ENCODE data around the gene MVK.

Gene MVK

GRCh38 chr12:109597414-109597794 lies 23.8 kb downstream of the MVK start:
- Histone ChIP-seq H3K27ac (peak overlapping the region; percentile 19), H3K36me3 (peaks cover 45% of the 10 kb centered on the region), H3K27me3 (ENCODE audit: insufficient read depth, low read depth, severe bottlenecking) (no peaks in the 10 kb centered on the region), H3K9me3 (ENCODE audit: severe bottlenecking) (no peaks in the 10 kb centered on the region), H3K4me3 (ENCODE audit: low read depth, low read length) (no peak overlapping the region)
- TF ChIP-seq CTCF (IDR thresholded peaks at IDR 0.05; ENCODE audit: low read depth, low read length), result no peak
- peak; percentile 7 for DNase-seq

- Histone ChIP-seq H3K27me3 (ENCODE audit: insufficient read depth, low read depth, severe bottlenecking) (no peaks in the 10 kb centered on the region), H3K36me3 (peaks cover 39% of the 10 kb centered on the region), H3K4me3 (ENCODE audit: low read depth, low read length) (no peak overlapping the region), H3K9me3 (ENCODE audit: severe bottlenecking) (no peaks in the 10 kb centered on the region), H3K27ac (peak overlapping the region; percentile 58)
- TF ChIP-seq CTCF (IDR thresholded peaks at IDR 0.05; ENCODE audit: low read depth, low read length), result peak; percentile 97
- DNase-seq, result peak; percentile 95
These were observed 24.3 kb downstream of the MVK start for GRCh38 chr12:109597795-109598427.

GRCh38 chr12:109598428-109598854 lies 24.8 kb downstream of the MVK start:
- DNase-seq, result no peak
- no peak overlapping the region for H3K4me3 ChIP-seq (ENCODE audit: low read depth, low read length)
- peaks cover 34% of the 10 kb centered on the region for H3K36me3 ChIP-seq
- peak overlapping the region; percentile 58 for H3K27ac ChIP-seq
- no peaks in the 10 kb centered on the region for H3K9me3 ChIP-seq (ENCODE audit: severe bottlenecking)
- no peak for TF ChIP-seq CTCF (IDR thresholded peaks at IDR 0.05; ENCODE audit: low read depth, low read length)
- no peaks in the 10 kb centered on the region for H3K27me3 ChIP-seq (ENCODE audit: insufficient read depth, low read depth, severe bottlenecking)

- Histone ChIP-seq H3K9me3 (ENCODE audit: severe bottlenecking) (no peaks in the 10 kb centered on the region), H3K27me3 (ENCODE audit: insufficient read depth, low read depth, severe bottlenecking) (no peaks in the 10 kb centered on the region), H3K27ac (peak overlapping the region; percentile 58; the same call in 1 of the 2 replicates), H3K4me3 (ENCODE audit: low read depth, low read length) (no peak overlapping the region), H3K36me3 (peaks cover 30% of the 10 kb centered on the region)
- TF ChIP-seq CTCF (IDR thresholded peaks at IDR 0.05; ENCODE audit: low read depth, low read length), result no peak
- no peak for DNase-seq
These were observed 25.5 kb downstream of the MVK start for GRCh38 chr12:109599087-109599486.

GRCh38 chr12:109600481-109600880 lies 26.9 kb downstream of the MVK start:
- no peak for TF ChIP-seq CTCF (IDR thresholded peaks at IDR 0.05; ENCODE audit: low read depth, low read length)

GRCh38 chr12:109600995-109601394 lies 27.4 kb downstream of the MVK start:
- TF ChIP-seq CTCF (IDR thresholded peaks at IDR 0.05; ENCODE audit: low read depth, low read length), result no peak
- no peak overlapping the region for H3K4me3 ChIP-seq (ENCODE audit: low read depth, low read length)
- DNase-seq, result no peak
- H3K27me3 ChIP-seq (ENCODE audit: insufficient read depth, low read depth, severe bottlenecking), result no peaks in the 10 kb centered on the region
- H3K36me3 ChIP-seq, result peaks cover 11% of the 10 kb centered on the region
- H3K9me3 ChIP-seq (ENCODE audit: severe bottlenecking), result no peaks in the 10 kb centered on the region
- no peak overlapping the region for H3K27ac ChIP-seq

More at GRCh38 chr12:109600481-109600880, 26.9 kb downstream of the MVK start:
- Histone ChIP-seq H3K27me3 (ENCODE audit: insufficient read depth, low read depth, severe bottlenecking) (no peaks in the 10 kb centered on the region), H3K9me3 (ENCODE audit: severe bottlenecking) (no peaks in the 10 kb centered on the region), H3K27ac (peak overlapping the region; percentile 42), H3K4me3 (ENCODE audit: low read depth, low read length) (no peak overlapping the region), H3K36me3 (peaks cover 16% of the 10 kb centered on the region)
- no peak for DNase-seq
